COLO829 (cell line): ENCODE data around the gene MRPL40.

Source experiments
- DNase-seq: peaks from one replicate; pipeline ENCODE4 v3.0.0; 2012; ENCODE audit warnings: low spot score

Gene MRPL40

DNA sequence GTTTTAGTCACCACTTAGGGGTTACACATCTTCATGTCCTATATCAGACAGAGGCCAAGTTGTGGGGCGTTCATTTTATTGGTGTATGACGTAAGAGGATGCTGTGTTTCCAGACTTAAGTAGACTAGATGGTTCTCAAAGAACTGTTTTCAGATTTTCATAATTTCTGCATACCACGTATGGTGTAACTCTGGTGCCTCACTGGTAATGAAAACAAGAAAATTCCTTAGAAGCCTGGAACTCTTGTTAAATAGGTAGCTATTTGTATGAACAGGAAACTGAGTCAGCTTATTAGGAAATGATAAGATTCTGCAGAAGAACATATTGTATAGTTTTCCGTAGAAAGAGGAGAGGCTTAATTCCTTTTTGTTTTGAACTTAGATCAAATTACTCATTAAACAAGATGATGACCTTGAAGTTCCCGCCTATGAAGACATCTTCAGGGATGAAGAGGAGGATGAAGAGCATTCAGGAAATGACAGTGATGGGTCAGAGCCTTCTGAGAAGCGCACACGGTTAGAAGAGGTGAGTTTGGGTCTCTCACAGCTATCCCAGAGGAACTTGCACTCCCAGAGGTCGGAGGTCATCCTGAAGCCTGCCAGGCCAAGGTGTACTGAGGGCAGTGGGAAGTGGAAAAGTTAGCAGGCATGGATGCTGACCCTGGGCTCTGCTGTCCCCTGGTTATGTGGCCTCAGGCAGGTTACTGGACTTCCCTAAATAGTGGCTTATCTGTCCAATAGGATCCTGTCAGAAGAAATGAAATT is 51.3 kb downstream of the MRPL40 start:
- DNase-seq = no peak
